Islet precursor cell (in vitro differentiated cells): Measurements from ENCODE around the gene CHMP2B.
"Not testable (repeated sequence)": the region's sequence is repeated elsewhere in the genome, so short reads cannot be mapped to it uniquely, and the experiment has no call there.

ENCODE experiments used
- DNase-seq: peaks from one replicate; pipeline ENCODE4 v3.0.0-alpha.2; 2018

The CHMP2B gene

GRCh38 chr3:87236093-87236492 lies 9.0 kb downstream of the CHMP2B start:
- DNase-seq = no peak

- DNase-seq = no peak
These were observed 19.7 kb downstream of the CHMP2B start for GRCh38 chr3:87246662-87247429.

GRCh38 chr3:87247430-87247773 lies 20.3 kb downstream of the CHMP2B start:
- DNase-seq = no peak

GRCh38 chr3:87248231-87248630 lies 21.1 kb downstream of the CHMP2B start:
- not testable (repeated sequence) for DNase-seq

GRCh38 chr3:87248831-87249230 lies 21.7 kb downstream of the CHMP2B start:
- DNase-seq = no peak

- DNase-seq = no peak
These were observed 22.9 kb downstream of the CHMP2B start for GRCh38 chr3:87250009-87250408.

GRCh38 chr3:87260270-87260669 lies 33.2 kb downstream of the CHMP2B start:
- DNase-seq = peak; percentile 56

GRCh38 chr3:87261925-87262324 lies 34.8 kb downstream of the CHMP2B start:
- no peak for DNase-seq

GRCh38 chr3:87267953-87268645 lies 41.0 kb downstream of the CHMP2B start:
- no peak for DNase-seq

- DNase-seq = no peak
These were observed 41.6 kb downstream of the CHMP2B start for GRCh38 chr3:87268646-87269211.

GRCh38 chr3:87269723-87270122 lies 42.6 kb downstream of the CHMP2B start:
- no peak for DNase-seq

GRCh38 chr3:87270908-87271700 lies 44.0 kb downstream of the CHMP2B start:
- no peak for DNase-seq

GRCh38 chr3:87272718-87273341 lies 45.7 kb downstream of the CHMP2B start:
- DNase-seq = no peak

- no peak for DNase-seq
These were observed 49.4 kb downstream of the CHMP2B start, which contains the start of gene POU1F1 for GRCh38 chr3:87276484-87276883. Gene POU1F1, minus strand, starts transcription at chr3:87276584. Its CDS starts 122 bp downstream, at chr3:87276462.

GRCh38 chr3:87287011-87287410 lies 59.9 kb downstream of the CHMP2B start:
- no peak for DNase-seq

GRCh38 chr3:87288446-87288845 lies 61.3 kb downstream of the CHMP2B start:
- DNase-seq = no peak

GRCh38 chr3:87298111-87298718 lies 71.1 kb downstream of the CHMP2B start:
- no peak for DNase-seq

- DNase-seq = not testable (repeated sequence)
These were observed 77.9 kb downstream of the CHMP2B start for GRCh38 chr3:87305031-87305430.
